Measurements from ENCODE around the gene MTA2. TPM values are rescaled to one million over a fixed set of nuclear protein-coding genes. Genes with fewer than 3 reads are reported as not detected.
"Not testable (repeated sequence)": the region's sequence is repeated elsewhere in the genome, so short reads cannot be mapped to it uniquely, and the experiment has no call there.

MTA2 gene
- total RNA-seq, 1 donor from 2014 or later, result 136 TPM

- peaks cover 9% of the 10 kb centered on the region for H3K36me3 ChIP-seq (ENCODE audit: control insufficient read depth, insufficient read depth, low read length)
- H3K27me3 ChIP-seq (ENCODE audit: control insufficient read depth, insufficient read depth, low read length), result no peaks in the 10 kb centered on the region
- TF ChIP-seq CTCF (IDR thresholded peaks at IDR 0.05; ENCODE audit: insufficient read depth, low read length, poor library complexity, severe bottlenecking), result no peak
- H3K4me3 ChIP-seq (ENCODE audit: low read depth, low read length), result no peak overlapping the region
- no peak for DNase-seq (ENCODE audit: low read depth)
Observed at GRCh38 chr11:62627713-62628112, 26.0 kb upstream of the MTA2 start.

DNA sequence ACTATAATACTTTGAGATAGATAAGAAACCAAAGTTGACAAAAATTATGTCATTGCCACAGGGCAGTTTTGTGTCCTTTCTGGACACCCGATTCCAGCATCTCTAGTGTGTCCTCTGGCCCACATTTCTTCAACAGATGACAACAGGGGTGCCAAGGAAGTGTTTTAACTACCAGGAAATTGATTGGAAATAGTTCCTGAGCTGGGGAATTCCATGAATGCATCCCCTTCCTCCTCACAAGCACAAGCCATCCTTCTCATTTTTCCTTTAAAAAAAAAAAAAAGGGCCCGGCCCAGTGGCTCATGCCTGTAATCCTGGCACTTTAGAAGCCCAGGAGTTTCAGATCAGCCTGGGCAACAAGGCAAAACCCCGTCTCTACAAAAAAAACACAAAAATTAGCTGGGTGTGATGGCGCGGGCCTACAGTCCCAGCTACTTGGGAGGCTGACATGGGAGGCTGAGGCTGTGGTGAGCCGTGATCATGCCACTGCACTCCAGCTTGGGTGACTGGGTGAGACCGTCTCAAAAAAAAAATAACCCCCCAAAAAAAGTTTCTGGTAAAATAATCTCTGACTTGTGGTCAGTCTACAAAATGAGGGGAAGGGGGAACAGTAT lies 20.9 kb upstream of the MTA2 start:
- Histone ChIP-seq H3K36me3 (ENCODE audit: control insufficient read depth, insufficient read depth, low read length) (peaks cover 3% of the 10 kb centered on the region), H3K4me3 (ENCODE audit: low read depth, low read length) (no peak overlapping the region), H3K27me3 (ENCODE audit: control insufficient read depth, insufficient read depth, low read length) (no peaks in the 10 kb centered on the region)
- no peak for TF ChIP-seq CTCF (IDR thresholded peaks at IDR 0.05; ENCODE audit: insufficient read depth, low read length, poor library complexity, severe bottlenecking)
- DNase-seq (ENCODE audit: low read depth), result no peak

- Histone ChIP-seq H3K27me3 (ENCODE audit: control insufficient read depth, insufficient read depth, low read length) (no peaks in the 10 kb centered on the region), H3K4me3 (ENCODE audit: low read depth, low read length) (peak within 1 kb of the TSS; percentile 57), H3K36me3 (ENCODE audit: control insufficient read depth, insufficient read depth, low read length) (peaks cover 3% of the 10 kb centered on the region)
- DNase-seq (ENCODE audit: low read depth), result peak; percentile 93
- TF ChIP-seq CTCF (IDR thresholded peaks at IDR 0.05; ENCODE audit: insufficient read depth, low read length, poor library complexity, severe bottlenecking), result no peak
Observed at GRCh38 chr11:62621567-62622470, 20.2 kb upstream of the MTA2 start, which contains the start of gene B3GAT3. Gene B3GAT3, minus strand, starts transcription at chr11:62621986. Its CDS starts 39 bp downstream, at chr11:62621947.

DNA sequence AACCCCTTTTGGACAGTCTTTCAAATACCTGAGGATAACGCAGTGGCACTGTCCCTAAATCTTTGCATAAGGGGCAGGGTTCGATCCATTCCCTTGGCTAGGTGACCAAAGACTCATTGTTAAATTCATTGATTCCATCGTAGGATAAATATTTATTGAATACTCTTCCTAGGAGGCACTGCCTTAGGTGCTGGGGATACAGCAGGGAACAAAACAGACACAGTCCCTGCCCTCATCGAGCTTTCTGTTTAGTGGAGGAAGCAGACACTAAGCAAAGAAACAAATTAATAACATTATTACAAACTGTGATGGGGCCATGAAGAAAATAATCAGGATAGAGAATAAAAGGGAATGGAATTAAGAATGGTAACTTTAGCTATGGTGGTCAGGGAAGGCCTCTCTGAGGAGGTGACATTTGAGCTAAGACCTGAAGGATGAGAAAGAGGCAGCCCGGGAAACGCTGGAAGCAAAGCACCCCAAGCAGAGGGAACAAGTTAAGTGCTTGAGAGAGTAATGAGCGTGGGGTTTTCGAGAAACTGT lies 19.4 kb upstream of the MTA2 start:
- no peak for TF ChIP-seq CTCF (IDR thresholded peaks at IDR 0.05; ENCODE audit: insufficient read depth, low read length, poor library complexity, severe bottlenecking)
- H3K36me3 ChIP-seq (ENCODE audit: control insufficient read depth, insufficient read depth, low read length), result peaks cover 1% of the 10 kb centered on the region
- peak overlapping the region; percentile 57 for H3K4me3 ChIP-seq (ENCODE audit: low read depth, low read length)
- no peaks in the 10 kb centered on the region for H3K27me3 ChIP-seq (ENCODE audit: control insufficient read depth, insufficient read depth, low read length)
- DNase-seq (ENCODE audit: low read depth), result no peak

GRCh38 chr11:62616957-62617356 lies 15.3 kb upstream of the MTA2 start:
- H3K4me3 ChIP-seq (ENCODE audit: low read depth, low read length); H3K27me3 ChIP-seq (ENCODE audit: control insufficient read depth, insufficient read depth, low read length); DNase-seq (ENCODE audit: low read depth); H3K36me3 ChIP-seq (ENCODE audit: control insufficient read depth, insufficient read depth, low read length): not testable (repeated sequence)

DNA sequence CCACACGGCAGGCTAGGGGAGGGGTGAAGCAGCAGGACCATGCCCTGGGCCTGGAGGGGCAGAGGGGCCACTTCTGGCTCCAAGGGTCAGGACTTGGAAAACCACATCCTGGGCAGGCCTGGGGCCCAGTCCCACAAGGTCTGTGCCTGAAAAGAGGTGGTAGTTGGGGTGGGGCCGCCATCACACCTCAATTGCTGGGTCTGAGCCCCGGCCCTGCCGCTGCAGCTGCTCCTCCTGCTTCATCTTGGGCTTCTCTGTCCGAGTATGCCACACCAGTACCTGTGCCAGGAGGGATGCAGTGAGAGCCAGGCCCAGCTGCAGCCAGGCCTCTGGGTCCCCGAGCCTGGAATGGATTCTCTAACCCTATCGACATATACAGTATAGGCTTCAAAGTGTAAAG lies 13.9 kb upstream of the MTA2 start:
- no peak overlapping the region for H3K4me3 ChIP-seq (ENCODE audit: low read depth, low read length)
- no peak for TF ChIP-seq CTCF (IDR thresholded peaks at IDR 0.05; ENCODE audit: insufficient read depth, low read length, poor library complexity, severe bottlenecking)
- no peaks in the 10 kb centered on the region for H3K27me3 ChIP-seq (ENCODE audit: control insufficient read depth, insufficient read depth, low read length)
- no peaks in the 10 kb centered on the region for H3K36me3 ChIP-seq (ENCODE audit: control insufficient read depth, insufficient read depth, low read length)
- DNase-seq (ENCODE audit: low read depth), result no peak

Data from kidney epithelial cell (primary cell).